Measurements from ENCODE around the gene SDCCAG8.
A peak's percentile ranks its signal among the peaks of the same experiment; 100 is the strongest.

The SDCCAG8 gene

GRCh38 chr1:243399561-243400155 is 143.8 kb downstream of the SDCCAG8 start:
- TF ChIP-seq CTCF (conservative IDR thresholded peaks at IDR 0.05) (no peak), ZFX (IDR thresholded peaks at IDR 0.05) (no peak)
- H3K27ac ChIP-seq: no peak overlapping the region

GRCh38 chr1:243402868-243403267 is 147.0 kb downstream of the SDCCAG8 start:
- TF ChIP-seq CTCF (conservative IDR thresholded peaks at IDR 0.05) (no peak), ZFX (IDR thresholded peaks at IDR 0.05) (no peak)
- no peak overlapping the region for H3K27ac ChIP-seq

- no peak for TF ChIP-seq ZFX (IDR thresholded peaks at IDR 0.05)
- no peak for TF ChIP-seq CTCF (conservative IDR thresholded peaks at IDR 0.05)
- H3K27ac ChIP-seq: no peak overlapping the region
These were observed 150.6 kb downstream of the SDCCAG8 start for GRCh38 chr1:243406424-243406823.

GRCh38 chr1:243407284-243408018 is 151.6 kb downstream of the SDCCAG8 start:
- no peak overlapping the region for H3K27ac ChIP-seq
- no peak for TF ChIP-seq CTCF (conservative IDR thresholded peaks at IDR 0.05)
- no peak for TF ChIP-seq ZFX (IDR thresholded peaks at IDR 0.05)

- H3K27ac ChIP-seq: no peak overlapping the region
- TF ChIP-seq ZFX (IDR thresholded peaks at IDR 0.05) (no peak), CTCF (conservative IDR thresholded peaks at IDR 0.05) (no peak)
These were observed 152.6 kb downstream of the SDCCAG8 start for GRCh38 chr1:243408479-243408878.

- H3K27ac ChIP-seq: no peak overlapping the region
- TF ChIP-seq CTCF (conservative IDR thresholded peaks at IDR 0.05) (peak; percentile 46), ZFX (IDR thresholded peaks at IDR 0.05) (no peak)
These were observed 153.4 kb downstream of the SDCCAG8 start for GRCh38 chr1:243409284-243409683.

- TF ChIP-seq ZFX (IDR thresholded peaks at IDR 0.05): no peak
- TF ChIP-seq CTCF (conservative IDR thresholded peaks at IDR 0.05): no peak
- no peak overlapping the region for H3K27ac ChIP-seq
These were observed 155.6 kb downstream of the SDCCAG8 start for GRCh38 chr1:243411472-243411871.

Measured in C4-2B (cell line).